ENCODE measurements around the gene SULF2. TPM values are rescaled to one million over a fixed set of nuclear protein-coding genes. Genes with fewer than 3 reads are reported as not detected.

SULF2 gene
- total and polyA plus RNA-seq, 4 donors = 78.8 to 350 (median 212) TPM

DNA sequence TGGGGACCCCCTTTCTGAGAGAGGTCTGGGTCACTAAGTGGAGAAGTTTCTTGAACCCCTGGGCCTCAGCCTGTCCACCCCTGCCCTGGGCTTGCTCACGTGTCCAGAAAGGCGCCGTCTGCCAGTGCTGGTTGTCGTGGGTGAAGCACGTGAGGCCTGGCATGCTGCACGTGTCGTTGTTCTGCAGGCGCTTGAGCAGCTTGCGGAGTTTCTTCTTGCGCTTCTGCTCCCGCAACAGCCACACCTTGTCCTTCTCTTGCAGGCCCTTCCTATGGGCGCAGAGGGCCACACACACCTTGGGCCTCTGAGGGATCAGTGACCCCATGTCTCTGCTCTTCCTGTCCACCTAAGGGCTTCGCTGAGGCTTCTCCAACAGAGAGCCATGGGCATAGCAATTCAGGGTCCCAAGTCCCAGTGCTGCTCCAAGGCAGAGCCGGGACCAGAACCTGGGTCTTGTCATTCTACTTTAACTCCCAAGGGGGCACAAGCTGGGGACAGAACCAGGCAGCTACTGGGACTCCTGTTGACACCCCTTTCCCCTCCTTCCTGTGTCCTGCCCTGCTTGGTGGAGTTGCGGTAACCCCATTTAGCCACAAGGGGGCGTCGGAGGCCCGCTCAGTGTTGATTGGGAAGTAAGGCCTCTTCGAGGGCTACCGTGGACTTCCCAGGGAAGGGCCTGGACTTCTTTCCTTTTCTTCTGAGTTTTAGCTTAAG is 121.8 kb downstream of the SULF2 start:
- H3K4me1 ChIP-seq (ENCODE audit: control insufficient read depth, insufficient read depth, low read length) = peaks cover 10% of the 10 kb centered on the region
- DNase-seq (ENCODE audit: low read depth in 4 of 6, low spot score in 6 of 6) = peak in 5 of 6 donors; percentile 66 to 93 (median 70)
- H3K27me3 ChIP-seq (ENCODE audit: control insufficient read depth, insufficient read depth, low read length) = no peaks in the 10 kb centered on the region
- peaks cover 52% of the 10 kb centered on the region for H3K36me3 ChIP-seq (ENCODE audit: control insufficient read depth, insufficient read depth, low read length)
- no peaks in the 10 kb centered on the region for H3K9me3 ChIP-seq (ENCODE audit: control insufficient read depth, insufficient read depth, low read length)
- 54% methylated on average over 20 of the region's 20 CpGs for WGBS (ENCODE audit: insufficient coverage)
- no peak overlapping the region for H3K27ac ChIP-seq (ENCODE audit: low read depth, low read length)
- no peak overlapping the region for H3K4me3 ChIP-seq (ENCODE audit: low read depth, low read length)

DNA sequence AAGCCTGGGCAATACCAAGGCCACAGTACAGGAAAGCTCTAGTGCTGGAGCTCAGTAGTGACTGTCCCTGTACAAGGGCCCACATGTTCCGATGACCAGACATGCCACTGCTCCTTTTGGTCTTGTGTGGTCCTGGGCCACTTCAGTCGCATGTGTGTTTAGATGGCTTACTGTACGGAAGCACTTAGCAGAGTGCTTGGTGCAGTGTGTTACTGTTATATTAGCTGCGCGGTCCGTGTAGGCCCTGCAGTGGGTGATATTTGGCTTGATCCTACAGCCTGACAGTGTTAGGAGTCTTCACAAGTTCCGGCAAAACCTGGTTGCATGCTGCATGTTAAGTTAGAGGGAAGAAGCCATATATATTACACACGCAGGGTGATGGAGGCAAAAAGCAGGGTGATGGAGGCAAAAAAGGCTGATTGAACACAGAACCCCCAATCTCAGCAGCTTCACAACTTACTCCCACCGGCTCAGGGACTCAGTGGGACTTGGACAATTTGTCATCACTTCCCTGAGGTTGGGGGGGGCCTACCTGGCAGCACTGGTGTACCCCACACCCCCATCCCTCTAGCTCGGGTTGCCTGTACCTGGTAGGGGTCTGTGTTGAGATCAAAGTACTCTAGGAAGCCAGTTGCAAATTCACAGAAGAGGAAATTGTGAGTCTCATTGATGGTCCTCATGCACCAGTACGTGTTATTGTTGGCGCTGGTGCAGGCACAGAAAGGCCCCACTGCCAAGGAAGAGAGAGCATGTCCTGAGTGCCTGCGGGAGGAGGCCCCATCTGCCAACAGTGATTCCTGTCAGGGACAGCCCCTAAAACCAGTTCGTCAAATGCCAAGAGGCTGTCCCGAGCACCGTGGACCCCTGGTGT is 122.6 kb downstream of the SULF2 start:
- H3K36me3 ChIP-seq (ENCODE audit: control insufficient read depth, insufficient read depth, low read length) = peaks cover 45% of the 10 kb centered on the region
- H3K4me1 ChIP-seq (ENCODE audit: control insufficient read depth, insufficient read depth, low read length) = peaks cover 10% of the 10 kb centered on the region
- no peaks in the 10 kb centered on the region for H3K27me3 ChIP-seq (ENCODE audit: control insufficient read depth, insufficient read depth, low read length)
- H3K27ac ChIP-seq (ENCODE audit: low read depth, low read length) = no peak overlapping the region
- no peaks in the 10 kb centered on the region for H3K9me3 ChIP-seq (ENCODE audit: control insufficient read depth, insufficient read depth, low read length)
- DNase-seq (ENCODE audit: low read depth in 4 of 6, low spot score in 6 of 6) = no peak
- 89% methylated on average over 11 of the region's 16 CpGs for WGBS (ENCODE audit: insufficient coverage)
- no peak overlapping the region for H3K4me3 ChIP-seq (ENCODE audit: low read depth, low read length)

DNA sequence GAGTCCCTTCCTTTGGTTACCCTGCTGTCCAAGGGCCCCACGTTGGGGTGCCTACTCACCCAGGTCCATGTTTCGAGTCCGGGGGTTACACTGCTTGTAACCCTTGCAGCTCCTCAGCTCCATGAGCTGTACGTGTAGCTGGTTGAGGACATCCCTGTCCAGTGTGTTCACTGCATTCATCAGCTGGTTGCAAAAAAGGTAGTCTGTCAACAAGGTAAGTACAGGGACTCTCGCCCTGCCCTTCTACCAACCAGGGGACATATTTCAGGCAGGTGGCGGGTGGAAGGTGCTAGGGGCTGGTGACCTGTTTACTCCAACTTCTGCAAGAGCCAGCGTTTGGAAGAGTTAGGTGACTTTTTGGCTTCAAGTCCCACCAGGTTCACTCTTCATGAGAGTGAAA is 123.6 kb downstream of the SULF2 start:
- Histone ChIP-seq H3K4me3 (ENCODE audit: low read depth, low read length) (no peak overlapping the region), H3K9me3 (ENCODE audit: control insufficient read depth, insufficient read depth, low read length) (no peaks in the 10 kb centered on the region), H3K36me3 (ENCODE audit: control insufficient read depth, insufficient read depth, low read length) (peaks cover 37% of the 10 kb centered on the region), H3K27me3 (ENCODE audit: control insufficient read depth, insufficient read depth, low read length) (no peaks in the 10 kb centered on the region), H3K27ac (ENCODE audit: low read depth, low read length) (no peak overlapping the region), H3K4me1 (ENCODE audit: control insufficient read depth, insufficient read depth, low read length) (peaks cover 10% of the 10 kb centered on the region)
- 96% methylated on average over 7 of the region's 7 CpGs for WGBS (ENCODE audit: insufficient coverage)
- DNase-seq (ENCODE audit: low read depth in 4 of 6, low spot score in 6 of 6) = no peak

DNA sequence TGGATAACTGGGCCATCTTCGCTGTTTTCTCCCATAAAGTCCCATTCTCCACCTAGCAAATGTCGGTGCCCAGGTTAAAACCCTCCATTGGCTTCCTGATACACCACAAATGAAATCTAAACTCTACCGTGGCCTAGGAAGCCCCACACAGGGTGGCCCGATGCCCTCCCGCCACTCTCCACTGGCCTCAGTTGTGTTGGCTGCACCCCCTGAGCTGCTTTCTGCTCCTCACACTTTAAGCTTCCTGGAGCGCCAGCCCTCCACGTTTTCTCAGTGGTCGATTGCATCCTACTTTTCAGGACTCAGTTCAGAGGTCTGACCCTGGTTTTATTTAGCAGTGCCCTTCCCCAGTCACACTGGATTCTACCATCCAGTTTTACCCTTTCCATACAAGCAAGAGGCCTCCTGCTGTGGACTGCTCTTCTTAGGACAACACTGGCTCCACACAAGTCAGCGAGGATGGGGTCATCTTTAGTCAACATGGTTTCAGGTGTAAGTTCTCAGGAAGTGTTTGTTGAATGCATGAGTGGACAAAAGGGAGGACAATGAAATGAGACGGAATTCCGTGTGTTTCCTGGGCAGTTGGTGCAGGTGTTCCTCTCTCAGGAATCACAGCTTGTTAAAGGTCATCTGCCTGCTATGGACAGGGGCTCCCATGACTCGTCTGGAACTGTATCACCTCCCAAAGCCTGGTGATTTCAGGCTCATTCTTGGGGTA is 124.1 kb downstream of the SULF2 start:
- no peak for DNase-seq (ENCODE audit: low read depth in 4 of 6, low spot score in 6 of 6)
- Histone ChIP-seq H3K4me3 (ENCODE audit: low read depth, low read length) (no peak overlapping the region), H3K36me3 (ENCODE audit: control insufficient read depth, insufficient read depth, low read length) (peaks cover 33% of the 10 kb centered on the region), H3K27ac (ENCODE audit: low read depth, low read length) (no peak overlapping the region), H3K9me3 (ENCODE audit: control insufficient read depth, insufficient read depth, low read length) (no peaks in the 10 kb centered on the region), H3K27me3 (ENCODE audit: control insufficient read depth, insufficient read depth, low read length) (no peaks in the 10 kb centered on the region), H3K4me1 (ENCODE audit: control insufficient read depth, insufficient read depth, low read length) (peaks cover 10% of the 10 kb centered on the region)
- WGBS (ENCODE audit: insufficient coverage) = 87% methylated on average over 12 of the region's 12 CpGs

DNA sequence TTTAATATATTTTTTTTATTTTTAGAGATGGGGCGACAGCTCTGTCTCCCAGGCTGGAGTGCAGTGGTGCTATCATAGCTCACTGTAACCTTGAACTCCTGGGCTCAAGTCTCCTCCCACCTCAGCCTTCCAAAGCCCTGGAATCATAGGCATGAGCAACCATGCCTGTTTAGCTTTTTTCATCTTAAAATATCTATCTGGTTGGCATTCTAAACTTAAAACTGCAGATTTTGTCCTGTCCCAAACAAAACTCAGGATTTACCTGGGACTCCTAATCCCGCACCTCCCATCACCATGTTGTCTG is 124.7 kb downstream of the SULF2 start:
- no peaks in the 10 kb centered on the region for H3K9me3 ChIP-seq (ENCODE audit: control insufficient read depth, insufficient read depth, low read length)
- H3K36me3 ChIP-seq (ENCODE audit: control insufficient read depth, insufficient read depth, low read length) = peaks cover 27% of the 10 kb centered on the region
- H3K4me1 ChIP-seq (ENCODE audit: control insufficient read depth, insufficient read depth, low read length) = peaks cover 10% of the 10 kb centered on the region
- no peaks in the 10 kb centered on the region for H3K27me3 ChIP-seq (ENCODE audit: control insufficient read depth, insufficient read depth, low read length)
- 97% methylated on average over 2 of the region's 2 CpGs for WGBS (ENCODE audit: insufficient coverage)
- H3K27ac ChIP-seq (ENCODE audit: low read depth, low read length) = no peak overlapping the region
- no peak overlapping the region for H3K4me3 ChIP-seq (ENCODE audit: low read depth, low read length)
- no peak for DNase-seq (ENCODE audit: low read depth in 4 of 6, low spot score in 6 of 6)

DNA sequence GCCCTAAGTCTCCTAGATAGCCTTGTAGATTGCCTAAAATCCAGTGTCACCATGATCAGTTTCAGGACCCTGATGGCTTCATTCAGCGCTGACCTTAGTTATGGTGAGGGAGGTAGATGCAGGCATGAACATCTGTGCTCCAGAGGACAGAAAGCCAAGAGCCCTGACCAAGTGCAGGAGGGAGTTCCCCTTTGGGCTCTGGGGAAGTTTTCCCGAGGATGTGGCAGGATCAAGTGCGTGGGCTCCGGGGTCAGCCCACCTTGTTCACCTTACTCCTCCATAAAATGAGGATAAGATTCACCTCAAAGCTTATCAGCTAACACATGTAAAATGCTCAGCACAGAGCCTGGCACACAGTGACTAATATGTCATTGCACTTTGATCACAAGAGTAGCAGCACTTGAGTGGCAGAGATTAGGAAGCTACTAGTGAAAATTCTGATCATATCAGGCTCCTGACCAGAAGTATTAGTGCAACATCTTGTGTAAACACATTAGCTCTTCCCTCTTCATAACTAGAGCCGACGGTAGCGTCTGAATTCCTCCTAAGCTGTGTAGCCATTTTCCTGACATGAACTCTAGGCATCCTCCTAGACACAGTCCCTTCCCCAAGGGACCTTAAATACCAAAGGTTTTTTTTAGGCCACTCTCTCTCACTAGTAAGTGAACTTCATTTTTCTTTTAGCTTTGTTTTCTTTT is 125.2 kb downstream of the SULF2 start:
- Histone ChIP-seq H3K27me3 (ENCODE audit: control insufficient read depth, insufficient read depth, low read length) (no peaks in the 10 kb centered on the region), H3K27ac (ENCODE audit: low read depth, low read length) (no peak overlapping the region), H3K36me3 (ENCODE audit: control insufficient read depth, insufficient read depth, low read length) (peaks cover 22% of the 10 kb centered on the region), H3K4me1 (ENCODE audit: control insufficient read depth, insufficient read depth, low read length) (peaks cover 10% of the 10 kb centered on the region), H3K9me3 (ENCODE audit: control insufficient read depth, insufficient read depth, low read length) (no peaks in the 10 kb centered on the region), H3K4me3 (ENCODE audit: low read depth, low read length) (no peak overlapping the region)
- WGBS (ENCODE audit: insufficient coverage) = 80% methylated on average over 3 of the region's 7 CpGs
- no peak for DNase-seq (ENCODE audit: low read depth in 4 of 6, low spot score in 6 of 6)

DNA sequence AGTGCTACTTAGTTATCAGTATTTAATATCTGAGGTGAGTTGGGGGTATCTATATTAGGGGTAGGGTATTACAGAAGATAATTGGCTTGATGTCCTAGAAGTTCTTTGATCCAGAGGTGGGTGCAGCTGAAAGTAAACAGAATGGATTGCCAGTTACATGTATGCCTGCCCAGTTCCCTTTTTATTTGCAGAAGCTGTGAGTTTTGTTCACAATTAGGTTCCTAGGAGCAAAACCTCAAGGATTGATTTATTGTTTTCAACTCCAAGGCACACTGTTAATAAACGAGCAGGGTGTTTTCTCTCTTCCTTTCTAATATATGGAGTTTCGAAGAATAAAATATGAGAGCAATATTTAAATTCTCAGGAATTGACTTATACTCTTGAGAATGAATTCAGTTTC is 129.0 kb downstream of the SULF2 start:
- H3K9me3 ChIP-seq (ENCODE audit: control insufficient read depth, insufficient read depth, low read length) = no peaks in the 10 kb centered on the region
- no peak overlapping the region for H3K4me3 ChIP-seq (ENCODE audit: low read depth, low read length)
- no peak for DNase-seq (ENCODE audit: low read depth in 4 of 6, low spot score in 6 of 6)
- no peaks in the 10 kb centered on the region for H3K27me3 ChIP-seq (ENCODE audit: control insufficient read depth, insufficient read depth, low read length)
- no peaks in the 10 kb centered on the region for H3K4me1 ChIP-seq (ENCODE audit: control insufficient read depth, insufficient read depth, low read length)
- H3K27ac ChIP-seq (ENCODE audit: low read depth, low read length) = no peak overlapping the region
- H3K36me3 ChIP-seq (ENCODE audit: control insufficient read depth, insufficient read depth, low read length) = peaks cover 15% of the 10 kb centered on the region
- WGBS (ENCODE audit: insufficient coverage) = no CpG with 5 or more reads among the region's 2 CpGs

DNA sequence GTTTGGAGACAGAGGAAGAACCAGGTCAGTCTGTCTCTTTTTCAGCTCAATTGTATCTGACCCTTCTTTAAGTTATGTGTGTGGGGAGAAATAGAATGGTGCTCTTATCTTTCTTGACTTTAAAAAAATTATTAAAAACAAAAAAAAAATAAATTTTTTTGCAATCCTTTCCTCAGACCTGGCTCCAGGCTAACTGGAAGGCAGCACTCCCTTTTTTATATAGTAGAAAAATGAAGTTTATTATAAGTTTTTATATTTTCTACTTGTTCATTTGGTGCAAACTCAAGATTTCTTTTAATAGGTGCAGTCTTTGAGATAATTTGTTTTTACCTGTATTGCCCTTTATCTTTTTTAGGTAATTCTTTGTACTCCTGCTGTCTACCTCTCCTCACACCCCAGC is 129.6 kb downstream of the SULF2 start:
- H3K4me3 ChIP-seq (ENCODE audit: low read depth, low read length) = no peak overlapping the region
- H3K36me3 ChIP-seq (ENCODE audit: control insufficient read depth, insufficient read depth, low read length) = peaks cover 19% of the 10 kb centered on the region
- no peak for DNase-seq (ENCODE audit: low read depth in 4 of 6, low spot score in 6 of 6)
- no peaks in the 10 kb centered on the region for H3K27me3 ChIP-seq (ENCODE audit: control insufficient read depth, insufficient read depth, low read length)
- H3K27ac ChIP-seq (ENCODE audit: low read depth, low read length) = no peak overlapping the region
- H3K4me1 ChIP-seq (ENCODE audit: control insufficient read depth, insufficient read depth, low read length) = no peaks in the 10 kb centered on the region
- H3K9me3 ChIP-seq (ENCODE audit: control insufficient read depth, insufficient read depth, low read length) = no peaks in the 10 kb centered on the region

DNA sequence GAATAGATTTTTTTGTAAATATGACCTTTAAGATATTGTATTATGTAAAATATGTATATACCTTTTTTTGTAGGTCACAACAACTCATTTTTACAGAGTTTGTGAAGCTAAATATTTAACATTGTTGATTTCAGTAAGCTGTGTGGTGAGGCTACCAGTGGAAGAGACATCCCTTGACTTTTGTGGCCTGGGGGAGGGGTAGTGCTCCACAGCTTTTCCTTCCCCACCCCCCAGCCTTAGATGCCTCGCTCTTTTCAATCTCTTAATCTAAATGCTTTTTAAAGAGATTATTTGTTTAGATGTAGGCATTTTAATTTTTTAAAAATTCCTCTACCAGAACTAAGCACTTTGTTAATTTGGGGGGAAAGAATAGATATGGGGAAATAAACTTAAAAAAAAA is 130.9 kb downstream of the SULF2 start:
- no CpG with 5 or more reads among the region's 1 CpG for WGBS (ENCODE audit: insufficient coverage)
- no peak for DNase-seq (ENCODE audit: low read depth in 4 of 6, low spot score in 6 of 6)
- Histone ChIP-seq H3K4me1 (ENCODE audit: control insufficient read depth, insufficient read depth, low read length) (no peaks in the 10 kb centered on the region), H3K27me3 (ENCODE audit: control insufficient read depth, insufficient read depth, low read length) (no peaks in the 10 kb centered on the region), H3K9me3 (ENCODE audit: control insufficient read depth, insufficient read depth, low read length) (no peaks in the 10 kb centered on the region), H3K36me3 (ENCODE audit: control insufficient read depth, insufficient read depth, low read length) (peaks cover 20% of the 10 kb centered on the region), H3K27ac (ENCODE audit: low read depth, low read length) (no peak overlapping the region), H3K4me3 (ENCODE audit: low read depth, low read length) (no peak overlapping the region)

Measured in spinal cord (tissue), 10 donors.